Measurements from ENCODE around the gene PCDHB6.
"Not testable (repeated sequence)": the region's sequence is repeated elsewhere in the genome, so short reads cannot be mapped to it uniquely, and the experiment has no call there.

DNA sequence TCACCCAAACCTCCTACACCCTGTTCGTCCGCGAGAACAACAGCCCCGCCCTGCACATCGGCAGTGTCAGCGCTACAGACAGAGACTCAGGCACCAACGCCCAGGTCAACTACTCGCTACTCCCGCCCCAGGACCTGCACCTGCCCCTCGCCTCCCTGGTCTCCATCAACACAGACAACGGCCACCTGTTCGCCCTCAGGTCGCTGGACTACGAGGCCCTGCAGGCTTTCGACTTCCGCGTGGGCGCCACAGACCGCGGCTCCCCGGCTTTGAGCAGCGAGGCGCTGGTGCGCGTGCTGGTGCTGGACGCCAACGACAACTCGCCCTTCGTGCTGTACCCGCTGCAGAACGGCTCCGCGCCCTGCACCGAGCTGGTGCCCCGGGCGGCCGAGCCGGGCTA is 51.3 kb downstream of the PCDHB6 start:
- not testable (repeated sequence) for TF ChIP-seq CTCF (IDR thresholded peaks at IDR 0.05); SMC3 (IDR thresholded peaks at IDR 0.05); ZSCAN20 (CRISPR knock-in tag; IDR thresholded peaks at IDR 0.05); RNF2 (IDR thresholded peaks at IDR 0.05; ENCODE audit: borderline replicate concordance, low read depth); CHD4 (IDR thresholded peaks at IDR 0.05; ENCODE audit: borderline replicate concordance); RCOR1 (IDR thresholded peaks at IDR 0.05; ENCODE audit: low read depth, low read length); HDAC2 (IDR thresholded peaks at IDR 0.05)
